Astrocyte (in vitro differentiated cells and primary cell): ENCODE measurements around the gene CTNNA3. TPM values are rescaled to one million over a fixed set of nuclear protein-coding genes. Genes with fewer than 3 reads are reported as not detected.

Experiments
- DNase-seq: peaks from one replicate; pipeline ENCODE4 v3.0.0-alpha.2; 2010; ENCODE audit warnings: low read depth
- FAIRE-seq: peaks from 2 replicates; lab custom pipeline; 2011; peaks lifted over from hg19 to GRCh38; lab: Jason Lieb, UNC
- H2AFZ ChIP-seq: 2 replicates; pipeline ENCODE4 v1.6.0; 2012; ENCODE audit warnings: low read depth, low read length, inconsistent platforms
- H3K27ac ChIP-seq: 2 replicates; pipeline ENCODE4 v1.5.1; 2011; ENCODE audit warnings: low read depth, low read length, inconsistent platforms
- H3K27me3 ChIP-seq: 2 replicates; pipeline ENCODE4 v1.6.0; 2011; ENCODE audit warnings: low read length, inconsistent platforms; ENCODE audit not compliant: insufficient read depth
- H3K36me3 ChIP-seq: 2 replicates; pipeline ENCODE4 v1.5.1; 2011; ENCODE audit warnings: low read length, inconsistent platforms; ENCODE audit not compliant: insufficient read depth
- H3K4me1 ChIP-seq: 2 replicates; pipeline ENCODE4 v1.5.1; 2011; ENCODE audit warnings: low read length, inconsistent platforms; ENCODE audit not compliant: insufficient read depth
- H3K4me2 ChIP-seq: 2 replicates; pipeline ENCODE4 v1.6.0; 2012; ENCODE audit warnings: low read length, inconsistent platforms
- H3K4me3 ChIP-seq: 2 replicates; pipeline ENCODE4 v1.5.1; 2011; ENCODE audit warnings: low read depth, mild to moderate bottlenecking, low read length, inconsistent platforms; ENCODE audit not compliant: insufficient read depth
- H3K79me2 ChIP-seq: 2 replicates; pipeline ENCODE4 v1.6.0; 2012; ENCODE audit warnings: mild to moderate bottlenecking, low read length, inconsistent platforms; ENCODE audit not compliant: insufficient read depth
- H3K9ac ChIP-seq: 2 replicates; pipeline ENCODE4 v1.6.0; 2012; ENCODE audit warnings: mild to moderate bottlenecking, low read length, inconsistent platforms
- H3K9me3 ChIP-seq: 2 replicates; pipeline ENCODE4 v1.5.1; 2012; ENCODE audit warnings: low read depth, mild to moderate bottlenecking, low read length, inconsistent platforms; ENCODE audit not compliant: insufficient read depth
- H4K20me1 ChIP-seq: 2 replicates; pipeline ENCODE4 v1.6.0; 2012; ENCODE audit warnings: low read length, inconsistent platforms; ENCODE audit not compliant: insufficient read depth
- H3K27ac Mint-ChIP-seq: one replicate; pipeline ENCODE4 v1.8.0; 2021; ENCODE audit warnings: mild to moderate bottlenecking, mixed read lengths; ENCODE audit not compliant: unreplicated experiment
- H3K27me3 Mint-ChIP-seq: one replicate; pipeline ENCODE4 v1.8.0; 2021; ENCODE audit warnings: low read depth, mixed read lengths; ENCODE audit not compliant: unreplicated experiment
- H3K36me3 Mint-ChIP-seq: one replicate; pipeline ENCODE4 v1.8.0; 2021; ENCODE audit warnings: low read depth, mixed read lengths; ENCODE audit not compliant: unreplicated experiment
- H3K4me1 Mint-ChIP-seq: one replicate; pipeline ENCODE4 v1.8.0; 2021; ENCODE audit warnings: low read depth, mixed read lengths; ENCODE audit not compliant: unreplicated experiment
- H3K4me3 Mint-ChIP-seq: one replicate; pipeline ENCODE4 v1.8.0; 2021; ENCODE audit warnings: mild to moderate bottlenecking, moderate library complexity, mixed read lengths; ENCODE audit not compliant: unreplicated experiment
- H3K9me3 Mint-ChIP-seq: one replicate; pipeline ENCODE4 v1.8.0; 2021; ENCODE audit warnings: mild to moderate bottlenecking, mixed read lengths; ENCODE audit not compliant: unreplicated experiment
- EZH2 ChIP-seq: IDR thresholded peaks from 2 replicates; pipeline ENCODE4 v1.6.1; 2012; ENCODE audit warnings: mild to moderate bottlenecking, low read length, inconsistent platforms; ENCODE audit not compliant: insufficient read depth
- total RNA-seq: library from RNA; stranded (reverse); gene quantifications from 2 replicates; pipeline ENCODE4 v1.2.1, GENCODE V29; 2021
- TF ChIP-seq, protein P1 (sequence below): IDR thresholded peaks from 2 replicates; pipeline ENCODE4 v1.5.1; 2011; ENCODE audit warnings: low read depth, mild to moderate bottlenecking, inconsistent platforms, low read length, moderate library complexity; ENCODE audit not compliant: insufficient read depth

CTNNA3 gene
- total RNA-seq, 1 donor from 2014 or later = 0.73 TPM

DNA sequence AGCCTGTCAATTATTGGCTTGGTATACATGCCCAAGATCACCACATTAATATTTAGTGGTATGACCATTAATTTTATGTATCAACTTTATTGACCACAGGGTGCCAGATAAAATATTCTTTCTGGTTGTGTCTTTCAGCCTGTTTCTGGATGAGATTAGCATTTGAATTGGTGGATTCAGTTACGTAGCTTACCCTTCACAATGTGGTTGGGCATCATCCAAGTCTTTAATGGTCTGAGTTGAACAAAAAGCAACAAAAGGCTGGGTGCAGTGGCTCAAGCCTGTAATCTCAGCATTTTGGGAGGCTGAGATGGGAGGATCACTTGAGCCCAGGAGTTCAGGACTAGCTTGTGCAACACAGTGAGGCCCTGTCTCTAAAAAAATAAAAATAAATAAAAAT is 1472.3 kb downstream of the CTNNA3 start:
- H3K27ac Mint-ChIP-seq = no peak overlapping the region

DNA sequence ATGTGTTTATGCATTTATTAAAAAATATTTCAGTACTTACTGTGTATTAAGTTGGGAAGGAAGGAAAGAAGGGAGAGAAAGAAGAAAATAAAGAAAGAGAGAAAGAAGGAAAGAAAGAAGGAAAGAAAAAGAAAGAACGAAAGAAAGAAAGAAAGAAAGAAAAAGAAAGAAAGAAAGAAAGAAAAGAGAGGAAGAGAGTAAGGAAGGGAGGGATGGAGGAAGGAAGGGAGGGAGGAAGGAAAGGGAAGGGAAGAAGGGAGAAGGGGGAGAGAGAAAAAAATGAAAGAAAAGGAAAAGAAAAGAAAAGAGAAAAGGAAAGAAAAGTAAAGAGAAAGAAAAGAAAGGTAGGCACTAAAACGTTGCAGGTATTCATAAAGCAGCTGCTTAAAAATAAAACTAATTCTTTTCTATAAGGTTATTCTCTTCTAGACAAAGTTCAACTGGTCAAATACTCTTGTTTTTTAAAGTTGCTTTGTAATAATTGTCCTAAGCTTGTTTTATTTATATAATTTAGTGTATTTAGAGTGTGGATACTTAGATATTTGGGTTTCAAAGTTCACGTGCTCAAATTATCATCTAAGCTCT is 1473.4 kb downstream of the CTNNA3 start:
- H3K27me3 Mint-ChIP-seq = no peaks in the 10 kb centered on the region
- no peak overlapping the region for H3K9ac ChIP-seq
- no peaks in the 10 kb centered on the region for H3K36me3 ChIP-seq
- H3K9me3 Mint-ChIP-seq = peaks cover 6% of the 10 kb centered on the region
- no peak for TF ChIP-seq EZH2
- TF ChIP-seq, protein P1, sequence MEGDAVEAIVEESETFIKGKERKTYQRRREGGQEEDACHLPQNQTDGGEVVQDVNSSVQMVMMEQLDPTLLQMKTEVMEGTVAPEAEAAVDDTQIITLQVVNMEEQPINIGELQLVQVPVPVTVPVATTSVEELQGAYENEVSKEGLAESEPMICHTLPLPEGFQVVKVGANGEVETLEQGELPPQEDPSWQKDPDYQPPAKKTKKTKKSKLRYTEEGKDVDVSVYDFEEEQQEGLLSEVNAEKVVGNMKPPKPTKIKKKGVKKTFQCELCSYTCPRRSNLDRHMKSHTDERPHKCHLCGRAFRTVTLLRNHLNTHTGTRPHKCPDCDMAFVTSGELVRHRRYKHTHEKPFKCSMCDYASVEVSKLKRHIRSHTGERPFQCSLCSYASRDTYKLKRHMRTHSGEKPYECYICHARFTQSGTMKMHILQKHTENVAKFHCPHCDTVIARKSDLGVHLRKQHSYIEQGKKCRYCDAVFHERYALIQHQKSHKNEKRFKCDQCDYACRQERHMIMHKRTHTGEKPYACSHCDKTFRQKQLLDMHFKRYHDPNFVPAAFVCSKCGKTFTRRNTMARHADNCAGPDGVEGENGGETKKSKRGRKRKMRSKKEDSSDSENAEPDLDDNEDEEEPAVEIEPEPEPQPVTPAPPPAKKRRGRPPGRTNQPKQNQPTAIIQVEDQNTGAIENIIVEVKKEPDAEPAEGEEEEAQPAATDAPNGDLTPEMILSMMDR = no peak
- peaks cover 4% of the 10 kb centered on the region for H3K4me1 Mint-ChIP-seq
- H4K20me1 ChIP-seq = no peaks in the 10 kb centered on the region
- H3K4me3 Mint-ChIP-seq = no peak overlapping the region
- H3K36me3 Mint-ChIP-seq = no peaks in the 10 kb centered on the region
- H3K27ac ChIP-seq = no peak overlapping the region
- H3K9me3 ChIP-seq = no peaks in the 10 kb centered on the region
- H2AFZ ChIP-seq = no peak overlapping the region
- DNase-seq = no peak
- no peaks in the 10 kb centered on the region for H3K79me2 ChIP-seq
- H3K4me3 ChIP-seq = no peak overlapping the region
- no peak overlapping the region for H3K27ac Mint-ChIP-seq
- no peak for FAIRE-seq
- H3K4me2 ChIP-seq = no peak overlapping the region
- no peaks in the 10 kb centered on the region for H3K27me3 ChIP-seq
- no peaks in the 10 kb centered on the region for H3K4me1 ChIP-seq

More for the DNA sequence above, 1472.3 kb downstream of the CTNNA3 start:
- Mint-ChIP-seq H3K27me3 (no peaks in the 10 kb centered on the region), H3K4me3 (no peak overlapping the region), H3K4me1 (peaks cover 4% of the 10 kb centered on the region), H3K9me3 (peaks cover 6% of the 10 kb centered on the region), H3K36me3 (no peaks in the 10 kb centered on the region)
- Histone ChIP-seq H3K36me3 (no peaks in the 10 kb centered on the region), H3K4me1 (no peaks in the 10 kb centered on the region), H3K4me2 (no peak overlapping the region), H3K9me3 (no peaks in the 10 kb centered on the region), H3K4me3 (no peak overlapping the region), H4K20me1 (no peaks in the 10 kb centered on the region), H2AFZ (no peak overlapping the region), H3K27me3 (no peaks in the 10 kb centered on the region), H3K9ac (no peak overlapping the region), H3K27ac (no peak overlapping the region), H3K79me2 (no peaks in the 10 kb centered on the region)
- DNase-seq (no peak), FAIRE-seq (no peak)
- TF ChIP-seq, protein P1 = no peak
- no peak for TF ChIP-seq EZH2

DNA sequence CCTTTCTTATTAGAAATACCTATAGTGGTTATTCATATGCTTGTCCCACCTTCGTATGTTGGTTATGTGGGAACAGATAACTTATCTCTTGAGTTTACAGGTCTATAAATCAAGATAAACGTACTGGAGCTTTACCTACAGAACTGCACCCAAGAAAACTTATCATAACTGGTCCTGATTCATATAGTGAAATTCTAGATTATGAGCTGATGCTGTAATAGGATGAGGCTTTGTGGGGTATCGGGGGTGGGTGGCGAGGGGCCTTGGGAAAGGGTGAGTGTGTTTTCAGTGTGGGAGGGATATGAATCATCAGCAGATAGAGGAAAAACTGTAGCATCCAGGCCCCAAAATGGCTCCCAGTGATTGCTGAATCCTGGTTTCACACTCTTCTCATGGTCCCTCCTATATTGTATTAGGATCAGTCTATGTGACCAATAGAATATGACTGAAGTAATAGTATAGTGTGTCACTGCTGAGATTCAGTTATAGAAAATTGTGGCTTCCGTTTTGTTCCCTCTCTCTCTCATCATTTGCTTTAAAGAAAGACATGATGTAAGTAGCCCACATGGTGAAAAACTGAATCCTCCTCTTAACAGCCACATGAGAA is 1476.9 kb downstream of the CTNNA3 start:
- H3K36me3 ChIP-seq = no peaks in the 10 kb centered on the region
- no peaks in the 10 kb centered on the region for H4K20me1 ChIP-seq
- no peaks in the 10 kb centered on the region for H3K9me3 ChIP-seq
- H3K36me3 Mint-ChIP-seq = no peaks in the 10 kb centered on the region
- no peaks in the 10 kb centered on the region for H3K27me3 Mint-ChIP-seq
- FAIRE-seq = no peak
- peaks cover 5% of the 10 kb centered on the region for H3K9me3 Mint-ChIP-seq
- DNase-seq = peak; percentile 1
- H2AFZ ChIP-seq = no peak overlapping the region
- no peak overlapping the region for H3K4me3 ChIP-seq
- peaks cover 4% of the 10 kb centered on the region for H3K4me1 Mint-ChIP-seq
- no peak overlapping the region for H3K9ac ChIP-seq
- H3K27me3 ChIP-seq = no peaks in the 10 kb centered on the region
- no peak overlapping the region for H3K4me3 Mint-ChIP-seq
- no peak overlapping the region for H3K27ac ChIP-seq
- no peak overlapping the region for H3K27ac Mint-ChIP-seq
- no peak for TF ChIP-seq EZH2
- TF ChIP-seq, protein P1 = no peak
- no peaks in the 10 kb centered on the region for H3K4me1 ChIP-seq
- H3K79me2 ChIP-seq = no peaks in the 10 kb centered on the region
- no peak overlapping the region for H3K4me2 ChIP-seq
